Measurements from ENCODE around the gene MEPCE.

The MEPCE gene

DNA sequence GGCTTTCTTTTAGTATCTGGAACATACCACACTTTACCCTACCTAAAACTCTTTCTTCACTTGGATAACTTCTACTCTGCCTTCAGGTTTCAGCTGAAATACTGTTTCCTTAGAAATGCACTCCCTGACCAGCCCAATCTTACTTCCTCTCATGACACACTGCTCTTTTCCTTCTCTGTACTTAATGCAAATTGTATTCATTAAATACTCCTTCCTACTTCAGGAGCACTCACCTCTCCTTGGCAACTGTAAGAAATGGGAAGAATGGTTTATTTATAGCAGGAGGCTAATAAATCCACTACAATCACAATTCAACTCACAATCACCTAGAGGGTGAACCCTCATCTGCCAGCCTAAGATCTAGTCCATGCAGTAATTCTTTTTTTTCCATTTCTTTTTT lies 16.3 kb upstream of the MEPCE start:
- no peak overlapping the region for H3K27ac ChIP-seq
- no peaks in the 10 kb centered on the region for H3K36me3 ChIP-seq
- TF ChIP-seq, protein P1, sequence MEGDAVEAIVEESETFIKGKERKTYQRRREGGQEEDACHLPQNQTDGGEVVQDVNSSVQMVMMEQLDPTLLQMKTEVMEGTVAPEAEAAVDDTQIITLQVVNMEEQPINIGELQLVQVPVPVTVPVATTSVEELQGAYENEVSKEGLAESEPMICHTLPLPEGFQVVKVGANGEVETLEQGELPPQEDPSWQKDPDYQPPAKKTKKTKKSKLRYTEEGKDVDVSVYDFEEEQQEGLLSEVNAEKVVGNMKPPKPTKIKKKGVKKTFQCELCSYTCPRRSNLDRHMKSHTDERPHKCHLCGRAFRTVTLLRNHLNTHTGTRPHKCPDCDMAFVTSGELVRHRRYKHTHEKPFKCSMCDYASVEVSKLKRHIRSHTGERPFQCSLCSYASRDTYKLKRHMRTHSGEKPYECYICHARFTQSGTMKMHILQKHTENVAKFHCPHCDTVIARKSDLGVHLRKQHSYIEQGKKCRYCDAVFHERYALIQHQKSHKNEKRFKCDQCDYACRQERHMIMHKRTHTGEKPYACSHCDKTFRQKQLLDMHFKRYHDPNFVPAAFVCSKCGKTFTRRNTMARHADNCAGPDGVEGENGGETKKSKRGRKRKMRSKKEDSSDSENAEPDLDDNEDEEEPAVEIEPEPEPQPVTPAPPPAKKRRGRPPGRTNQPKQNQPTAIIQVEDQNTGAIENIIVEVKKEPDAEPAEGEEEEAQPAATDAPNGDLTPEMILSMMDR (IDR thresholded peaks at IDR 0.05; ENCODE audit: low read depth, low read length): no peak
- no peak overlapping the region for H3K4me3 ChIP-seq (ENCODE audit: low read depth, low read length)
- H3K9me3 ChIP-seq (ENCODE audit: severe bottlenecking): no peaks in the 10 kb centered on the region
- DNase-seq: no peak
- no peaks in the 10 kb centered on the region for H3K27me3 ChIP-seq (ENCODE audit: insufficient read depth, low read depth, severe bottlenecking)

DNA sequence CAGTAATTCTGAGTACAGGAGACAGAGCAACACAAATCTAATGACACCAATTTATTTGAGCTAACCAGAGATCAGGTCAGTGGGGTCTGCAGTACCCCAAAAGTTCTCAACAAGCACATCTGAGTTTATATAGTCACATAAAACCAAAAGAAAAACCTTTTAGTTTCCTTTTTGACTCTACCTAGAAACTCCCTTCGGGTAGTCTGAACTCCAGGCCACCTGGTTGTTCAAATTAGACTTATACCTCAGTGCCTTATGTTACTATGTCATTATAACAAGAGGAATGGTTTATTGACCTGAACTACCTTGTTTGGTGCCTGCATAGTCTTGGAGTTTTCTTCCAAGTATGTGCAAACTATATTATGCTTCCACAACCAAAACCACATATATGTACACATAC lies 15.7 kb upstream of the MEPCE start:
- Histone ChIP-seq H3K4me3 (ENCODE audit: low read depth, low read length) (no peak overlapping the region), H3K27me3 (ENCODE audit: insufficient read depth, low read depth, severe bottlenecking) (no peaks in the 10 kb centered on the region), H3K36me3 (no peaks in the 10 kb centered on the region), H3K27ac (no peak overlapping the region), H3K9me3 (ENCODE audit: severe bottlenecking) (no peaks in the 10 kb centered on the region)
- DNase-seq: no peak
- TF ChIP-seq, protein P1 (IDR thresholded peaks at IDR 0.05; ENCODE audit: low read depth, low read length): no peak

DNA sequence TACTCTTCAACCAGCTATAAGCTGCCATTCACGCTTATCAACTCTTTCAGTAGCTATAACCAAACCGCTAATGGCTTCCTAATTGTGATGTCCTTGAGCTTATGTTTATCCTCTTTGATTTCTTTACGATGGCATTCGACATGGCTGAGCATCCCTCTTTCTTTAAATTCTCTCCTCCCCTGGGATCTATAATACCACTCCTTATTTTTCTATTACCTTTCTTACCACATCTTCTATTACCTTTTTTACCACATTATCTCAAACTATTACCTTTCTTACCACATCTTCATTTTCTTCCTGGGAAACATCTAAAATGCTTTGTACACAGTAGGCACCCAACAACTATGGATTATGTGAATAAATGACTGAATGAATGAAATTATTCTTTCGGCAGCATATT lies 14.2 kb upstream of the MEPCE start:
- Histone ChIP-seq H3K27ac (no peak overlapping the region), H3K27me3 (ENCODE audit: insufficient read depth, low read depth, severe bottlenecking) (no peaks in the 10 kb centered on the region), H3K9me3 (ENCODE audit: severe bottlenecking) (no peaks in the 10 kb centered on the region), H3K4me3 (ENCODE audit: low read depth, low read length) (no peak overlapping the region), H3K36me3 (no peaks in the 10 kb centered on the region)
- DNase-seq: no peak
- TF ChIP-seq, protein P1 (IDR thresholded peaks at IDR 0.05; ENCODE audit: low read depth, low read length): no peak

DNA sequence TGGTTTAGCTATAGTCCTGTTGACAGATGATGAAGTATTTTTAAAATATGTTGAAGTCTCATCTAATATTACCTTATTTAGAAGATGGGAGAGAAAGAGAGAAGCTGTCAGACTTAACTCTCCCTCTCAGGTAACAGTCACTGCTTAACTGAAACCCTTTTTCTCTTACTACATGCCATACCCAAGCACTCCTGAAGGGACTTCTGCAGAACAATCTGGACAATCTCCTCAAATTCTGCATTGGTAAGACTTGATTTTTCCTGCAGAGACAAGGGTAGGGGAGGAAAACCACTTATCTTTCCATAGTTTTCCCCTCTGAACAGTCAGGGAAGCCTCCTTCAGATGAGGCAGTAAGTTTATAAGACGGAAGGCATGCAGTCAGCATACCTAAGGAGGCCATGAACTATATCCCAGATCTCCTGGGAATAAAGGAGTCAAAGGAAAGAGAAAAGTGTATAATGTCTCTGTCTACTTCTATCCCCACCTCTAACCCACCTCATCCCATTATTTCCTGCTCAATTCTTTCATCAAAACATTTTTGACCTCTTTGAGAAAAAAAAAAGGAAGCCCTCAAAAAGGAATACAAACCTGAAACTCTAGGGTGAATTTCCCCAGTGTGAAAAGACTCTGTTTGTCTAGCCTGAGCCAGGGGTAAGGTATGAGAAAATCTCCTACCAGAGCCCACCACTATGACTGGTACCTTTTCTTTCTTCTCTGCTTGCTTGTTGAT lies 10.5 kb upstream of the MEPCE start:
- TF ChIP-seq, protein P1 (IDR thresholded peaks at IDR 0.05; ENCODE audit: low read depth, low read length): no peak

DNA sequence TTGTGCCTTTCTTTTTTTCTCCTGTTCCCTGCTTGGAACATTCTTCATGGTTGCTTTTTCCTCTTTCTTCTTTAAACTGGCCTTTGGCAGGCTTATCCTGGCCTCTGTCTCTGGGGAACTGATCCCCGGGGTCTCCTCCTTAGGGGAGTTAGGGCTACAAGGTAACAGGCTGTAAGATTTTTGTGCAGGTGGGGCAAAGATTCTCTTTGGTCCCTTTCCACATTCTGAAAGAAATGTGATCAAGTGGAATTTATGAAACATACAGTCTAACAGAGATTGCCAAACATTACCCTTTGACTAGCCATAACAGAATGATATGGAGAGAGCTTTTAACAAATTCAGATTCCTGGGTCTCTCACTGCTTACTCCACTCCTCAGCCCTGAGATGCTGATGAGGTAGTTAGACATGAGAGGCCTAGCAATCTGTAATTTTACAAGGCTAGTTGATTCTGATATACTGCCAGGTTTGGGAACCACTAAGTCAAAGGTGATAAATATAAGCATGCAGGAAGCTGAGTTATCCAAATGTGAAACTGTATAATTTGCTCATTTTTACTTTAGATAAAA lies 9.9 kb upstream of the MEPCE start:
- TF ChIP-seq, protein P1 (IDR thresholded peaks at IDR 0.05; ENCODE audit: low read depth, low read length): no peak
- no peak overlapping the region for H3K27ac ChIP-seq
- no peaks in the 10 kb centered on the region for H3K36me3 ChIP-seq
- H3K27me3 ChIP-seq (ENCODE audit: insufficient read depth, low read depth, severe bottlenecking): no peaks in the 10 kb centered on the region
- no peaks in the 10 kb centered on the region for H3K9me3 ChIP-seq (ENCODE audit: severe bottlenecking)
- no peak overlapping the region for H3K4me3 ChIP-seq (ENCODE audit: low read depth, low read length)
- no peak for DNase-seq

More for the DNA sequence above, 10.5 kb upstream of the MEPCE start:
- no peak overlapping the region for H3K27ac ChIP-seq
- no peak for DNase-seq
- no peak overlapping the region for H3K4me3 ChIP-seq (ENCODE audit: low read depth, low read length)
- no peaks in the 10 kb centered on the region for H3K9me3 ChIP-seq (ENCODE audit: severe bottlenecking)
- no peaks in the 10 kb centered on the region for H3K36me3 ChIP-seq
- H3K27me3 ChIP-seq (ENCODE audit: insufficient read depth, low read depth, severe bottlenecking): no peaks in the 10 kb centered on the region

Measured in WERI-Rb-1 (cell line).